Measurements from ENCODE around the gene IFNA16.
"Not testable (repeated sequence)": the region's sequence is repeated elsewhere in the genome, so short reads cannot be mapped to it uniquely, and the experiment has no call there.

Gene IFNA16

GRCh38 chr9:21174671-21175070 is 42.4 kb downstream of the IFNA16 start:
- no peaks in the 10 kb centered on the region for H3K4me1 ChIP-seq (ENCODE audit: insufficient read depth, insufficient read length)
- H3K9me3 ChIP-seq (ENCODE audit: insufficient read depth, low read length), result no peaks in the 10 kb centered on the region
- no peak for DNase-seq (ENCODE audit: low read depth, low spot score)
- H3K27me3 ChIP-seq (ENCODE audit: insufficient read depth, insufficient read length), result no peaks in the 10 kb centered on the region
- H3K9ac ChIP-seq (ENCODE audit: insufficient read length, low read depth), result no peak overlapping the region
- TF ChIP-seq YY1 (IDR thresholded peaks at IDR 0.05; ENCODE audit: insufficient read depth, insufficient read length) (no peak), SUZ12 (IDR thresholded peaks at IDR 0.05; ENCODE audit: extremely low read depth, insufficient read depth, insufficient read length) (no peak), ZNF274 (IDR thresholded peaks at IDR 0.05; ENCODE audit: low read depth, low read length) (no peak)
- H3K4me3 ChIP-seq (ENCODE audit: insufficient read length, low read depth), result no peak overlapping the region
- no peaks in the 10 kb centered on the region for H3K36me3 ChIP-seq (ENCODE audit: insufficient read depth, insufficient read length, low read length)

- no peaks in the 10 kb centered on the region for H3K36me3 ChIP-seq (ENCODE audit: insufficient read depth, insufficient read length, low read length)
- no peak for DNase-seq (ENCODE audit: low read depth, low spot score)
- H3K9me3 ChIP-seq (ENCODE audit: insufficient read depth, low read length), result no peaks in the 10 kb centered on the region
- TF ChIP-seq YY1 (IDR thresholded peaks at IDR 0.05; ENCODE audit: insufficient read depth, insufficient read length) (no peak), ZNF274 (IDR thresholded peaks at IDR 0.05; ENCODE audit: low read depth, low read length) (no peak), SUZ12 (IDR thresholded peaks at IDR 0.05; ENCODE audit: extremely low read depth, insufficient read depth, insufficient read length) (no peak)
- H3K4me3 ChIP-seq (ENCODE audit: insufficient read length, low read depth), result no peak overlapping the region
- H3K4me1 ChIP-seq (ENCODE audit: insufficient read depth, insufficient read length), result no peaks in the 10 kb centered on the region
- no peak overlapping the region for H3K9ac ChIP-seq (ENCODE audit: insufficient read length, low read depth)
- H3K27me3 ChIP-seq (ENCODE audit: insufficient read depth, insufficient read length), result no peaks in the 10 kb centered on the region
Measured at GRCh38 chr9:21172156-21172555, 45.0 kb downstream of the IFNA16 start.

- no peak for TF ChIP-seq ZNF274 (IDR thresholded peaks at IDR 0.05; ENCODE audit: low read depth, low read length)
- no peak for TF ChIP-seq YY1 (IDR thresholded peaks at IDR 0.05; ENCODE audit: insufficient read depth, insufficient read length)
- no peak for TF ChIP-seq SUZ12 (IDR thresholded peaks at IDR 0.05; ENCODE audit: extremely low read depth, insufficient read depth, insufficient read length)
- Histone ChIP-seq H3K4me1 (ENCODE audit: insufficient read depth, insufficient read length) (no peaks in the 10 kb centered on the region), H3K9ac (ENCODE audit: insufficient read length, low read depth) (no peak overlapping the region), H3K27me3 (ENCODE audit: insufficient read depth, insufficient read length) (no peaks in the 10 kb centered on the region), H3K4me3 (ENCODE audit: insufficient read length, low read depth) (no peak overlapping the region), H3K36me3 (ENCODE audit: insufficient read depth, insufficient read length, low read length) (no peaks in the 10 kb centered on the region), H3K9me3 (ENCODE audit: insufficient read depth, low read length) (no peaks in the 10 kb centered on the region)
- DNase-seq (ENCODE audit: low read depth, low spot score), result no peak
Measured at GRCh38 chr9:21171351-21171750, 45.8 kb downstream of the IFNA16 start.

GRCh38 chr9:21166560-21166959 is 50.6 kb downstream of the IFNA16 start, which contains the start of gene IFNA21:
Gene IFNA21 (minus strand): TSS chr9:21166660. CDS start chr9:21166612, 48 bp downstream.
- H3K36me3 ChIP-seq (ENCODE audit: insufficient read depth, insufficient read length, low read length); H3K9ac ChIP-seq (ENCODE audit: insufficient read length, low read depth); H3K4me3 ChIP-seq (ENCODE audit: insufficient read length, low read depth); H3K4me1 ChIP-seq (ENCODE audit: insufficient read depth, insufficient read length); DNase-seq (ENCODE audit: low read depth, low spot score); H3K9me3 ChIP-seq (ENCODE audit: insufficient read depth, low read length); H3K27me3 ChIP-seq (ENCODE audit: insufficient read depth, insufficient read length): not testable (repeated sequence)

Measured in NT2/D1 (cell line).